GM18519 (cell line): ENCODE data around the gene PERP.
"Not testable (repeated sequence)": the region's sequence is repeated elsewhere in the genome, so short reads cannot be mapped to it uniquely, and the experiment has no call there.

ENCODE experiments used
- ATAC-seq: cut with Tn5 transposase; IDR thresholded peaks from one replicate; pipeline ENCODE4 v1.9.1; 2021; ENCODE audit warnings: mild to moderate bottlenecking, moderate library complexity; ENCODE audit not compliant: unreplicated experiment, low FRiP score

Gene PERP

GRCh38 chr6:138107078-138107751 lies at the start of gene PERP:
TSS of gene PERP (minus strand) at chr6:138107419. CDS start at chr6:138107340, 79 bp downstream.
- ATAC-seq = peak; percentile 47

GRCh38 chr6:138155443-138155842 lies 48.2 kb upstream of the PERP start:
- no peak for ATAC-seq

- no peak for ATAC-seq
Measured at GRCh38 chr6:138146544-138146943, 39.3 kb upstream of the PERP start.

- ATAC-seq = peak; percentile 98
Measured at GRCh38 chr6:138145402-138145801, 38.2 kb upstream of the PERP start.

GRCh38 chr6:138142806-138143205 lies 35.6 kb upstream of the PERP start:
- no peak for ATAC-seq

GRCh38 chr6:138129190-138129589 lies 22.0 kb upstream of the PERP start:
- no peak for ATAC-seq

GRCh38 chr6:138128096-138128495 lies 20.9 kb upstream of the PERP start:
- ATAC-seq = no peak

GRCh38 chr6:138124096-138124495 lies 16.9 kb upstream of the PERP start:
- no peak for ATAC-seq

GRCh38 chr6:138119976-138120375 lies 12.8 kb upstream of the PERP start:
- no peak for ATAC-seq

GRCh38 chr6:138119229-138119628 lies 12.0 kb upstream of the PERP start:
- not testable (repeated sequence) for ATAC-seq

- no peak for ATAC-seq
Measured at GRCh38 chr6:138117376-138117914, 10.2 kb upstream of the PERP start.

GRCh38 chr6:138116661-138116999 lies 9.4 kb upstream of the PERP start:
- ATAC-seq = no peak

- ATAC-seq = no peak
Measured at GRCh38 chr6:138115877-138116660, 8.8 kb upstream of the PERP start.

- no peak for ATAC-seq
Measured at GRCh38 chr6:138115201-138115600, 8.0 kb upstream of the PERP start.

- no peak for ATAC-seq
Measured at GRCh38 chr6:138113588-138114210, 6.5 kb upstream of the PERP start.

- no peak for ATAC-seq
Measured at GRCh38 chr6:138110229-138110628, 3.0 kb upstream of the PERP start.

- no peak for ATAC-seq
Measured at GRCh38 chr6:138109042-138109997, 2.1 kb upstream of the PERP start.

- no peak for ATAC-seq
Measured at GRCh38 chr6:138107752-138108592, 753 bp upstream of the PERP start.

GRCh38 chr6:138106665-138107077 lies 548 bp downstream of the PERP start:
- no peak for ATAC-seq
